Measurements from ENCODE around the gene POU6F1.

- TF ChIP-seq, protein P1, sequence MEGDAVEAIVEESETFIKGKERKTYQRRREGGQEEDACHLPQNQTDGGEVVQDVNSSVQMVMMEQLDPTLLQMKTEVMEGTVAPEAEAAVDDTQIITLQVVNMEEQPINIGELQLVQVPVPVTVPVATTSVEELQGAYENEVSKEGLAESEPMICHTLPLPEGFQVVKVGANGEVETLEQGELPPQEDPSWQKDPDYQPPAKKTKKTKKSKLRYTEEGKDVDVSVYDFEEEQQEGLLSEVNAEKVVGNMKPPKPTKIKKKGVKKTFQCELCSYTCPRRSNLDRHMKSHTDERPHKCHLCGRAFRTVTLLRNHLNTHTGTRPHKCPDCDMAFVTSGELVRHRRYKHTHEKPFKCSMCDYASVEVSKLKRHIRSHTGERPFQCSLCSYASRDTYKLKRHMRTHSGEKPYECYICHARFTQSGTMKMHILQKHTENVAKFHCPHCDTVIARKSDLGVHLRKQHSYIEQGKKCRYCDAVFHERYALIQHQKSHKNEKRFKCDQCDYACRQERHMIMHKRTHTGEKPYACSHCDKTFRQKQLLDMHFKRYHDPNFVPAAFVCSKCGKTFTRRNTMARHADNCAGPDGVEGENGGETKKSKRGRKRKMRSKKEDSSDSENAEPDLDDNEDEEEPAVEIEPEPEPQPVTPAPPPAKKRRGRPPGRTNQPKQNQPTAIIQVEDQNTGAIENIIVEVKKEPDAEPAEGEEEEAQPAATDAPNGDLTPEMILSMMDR (IDR thresholded peaks at IDR 0.05): no peak
- TF ChIP-seq POLR2A (IDR thresholded peaks at IDR 0.05): no peak
Measured at GRCh38 chr12:51181558-51181957, 36.3 kb downstream of the POU6F1 start.
